H1 (cell line): Measurements from ENCODE around the gene CTNNA3. TPM values are rescaled to one million over a fixed set of nuclear protein-coding genes. Genes with fewer than 3 reads are reported as not detected.

Experiments used
- CTCF ChIA-PET: fragments of 300-600 bp; sonication (Branson Sonifier 250); formaldehyde crosslinking; loops from one replicate; lab custom pipeline; 2021; ENCODE audit not compliant: partially characterized antibody; lab: Charles Lee
- POLR2A ChIA-PET: fragments of 300-600 bp; sonication (Branson Sonifier 250); formaldehyde crosslinking; loops from one replicate; lab custom pipeline; 2021; ENCODE audit warnings: inconsistent platforms; ENCODE audit not compliant: partially characterized antibody; lab: Charles Lee
- DNase-seq, 2 experiments: peaks; one replicate each; pipeline versions ENCODE4 v3.0.0 to v3.0.0-alpha.2; 2010 to 2022; ENCODE audit warnings: low spot score in 2 of 2, low read depth in 1 of 2, mixed read lengths in 1 of 2
- FAIRE-seq: peaks from 2 replicates; lab custom pipeline; 2011; peaks lifted over from hg19 to GRCh38; lab: Jason Lieb, UNC
- H2AFZ ChIP-seq: 2 replicates; pipeline ENCODE4 v1.8.1; 2012; ENCODE audit warnings: low read length, inconsistent platforms
- H2AK5ac ChIP-seq: 2 replicates; pipeline ENCODE4 v1.6.1; 2013; ENCODE audit warnings: low read depth, low read length
- H2BK120ac ChIP-seq: replicated peaks from 2 replicates; pipeline ENCODE3; 2013; ENCODE audit warnings: low read depth, low read length, inconsistent platforms
- H2BK12ac ChIP-seq: 2 replicates; pipeline ENCODE4 v1.6.1; 2013; ENCODE audit warnings: low read depth, low read length
- H2BK15ac ChIP-seq: 2 replicates; pipeline ENCODE4 v1.6.1; 2013; ENCODE audit warnings: low read length
- H2BK20ac ChIP-seq: 2 replicates; pipeline ENCODE4 v1.6.1; 2013; ENCODE audit warnings: low read length
- H2BK5ac ChIP-seq: 2 replicates; pipeline ENCODE4 v1.6.1; 2013; ENCODE audit warnings: low read depth, low read length
- H3K14ac ChIP-seq: 2 replicates; pipeline ENCODE4 v1.6.1; 2013; ENCODE audit warnings: inconsistent platforms; ENCODE audit not compliant: insufficient read length
- H3K18ac ChIP-seq: 2 replicates; pipeline ENCODE4 v1.6.1; 2013; ENCODE audit warnings: low read length; ENCODE audit errors: extremely low read depth
- H3K23ac ChIP-seq: 2 replicates; pipeline ENCODE4 v1.6.1; 2013; ENCODE audit warnings: inconsistent platforms; ENCODE audit not compliant: insufficient read length
- H3K23me2 ChIP-seq: 2 replicates; pipeline ENCODE4 v1.6.1; 2013; ENCODE audit warnings: low read depth, low read length
- H3K27ac ChIP-seq: 2 replicates; pipeline ENCODE4 v1.6.1; 2011; ENCODE audit warnings: low read depth, low read length, inconsistent platforms
- H3K27me3 ChIP-seq, 4 experiments: replicated peaks in 1 of 4; 1 replicate in 1 of 4; 2 replicates in 3 of 4; pipeline versions ENCODE4 v1.6.1 to v1.8.1; 2011 to 2013; ENCODE audit warnings: low read length in 3 of 4, mild to moderate bottlenecking in 3 of 4, inconsistent platforms in 2 of 4, mixed read lengths in 2 of 4, moderate library complexity in 1 of 4; ENCODE audit not compliant: control insufficient read depth in 3 of 4, insufficient read depth in 3 of 4; ENCODE audit errors: extremely low read depth in 1 of 4
- H3K36me3 ChIP-seq, 4 experiments: 2 replicates each; pipeline versions ENCODE4 v1.6.1 to v1.8.1; 2011 to 2013; ENCODE audit warnings: mild to moderate bottlenecking in 4 of 4, low read length in 3 of 4, moderate library complexity in 2 of 4, control low read depth in 1 of 4, inconsistent platforms in 1 of 4; ENCODE audit not compliant: insufficient read depth in 4 of 4, control insufficient read depth in 2 of 4
- H3K4ac ChIP-seq: replicated peaks from 2 replicates; pipeline ENCODE3; 2013; ENCODE audit warnings: low read length, low read depth, mixed read lengths, inconsistent platforms; ENCODE audit not compliant: insufficient read length
- H3K4me1 ChIP-seq, 4 experiments: replicated peaks in 1 of 4; 1 replicate in 1 of 4; 2 replicates in 3 of 4; pipeline versions ENCODE4 v1.6.1 to v1.8.1; 2011 to 2013; ENCODE audit warnings: low read length in 3 of 4, inconsistent platforms in 2 of 4, mixed read lengths in 1 of 4; ENCODE audit not compliant: insufficient read depth in 4 of 4, control insufficient read depth in 3 of 4
- H3K4me2 ChIP-seq, 2 experiments: 2 replicates each; pipeline versions ENCODE4 v1.6.1 to v1.8.1; 2011 to 2013; ENCODE audit warnings: low read depth in 2 of 2, low read length in 2 of 2, control low read depth in 1 of 2, inconsistent platforms in 1 of 2, mild to moderate bottlenecking in 1 of 2; ENCODE audit not compliant: insufficient read depth in 1 of 2
- H3K4me3 ChIP-seq, 4 experiments: fragments of 200-600, 300-600 bp in 1 of 4; sonication (generic), shearing (Covaris generic), sonication (Bioruptor Twin) in 1 of 4; 2 replicates each; pipeline versions ENCODE4 v1.5.1 to v1.8.1; 2011 to 2016; ENCODE audit warnings: low read length in 4 of 4, low read depth in 3 of 4, control low read depth in 2 of 4, inconsistent platforms in 2 of 4, mild to moderate bottlenecking in 2 of 4, mixed read lengths in 1 of 4, moderate library complexity in 1 of 4; ENCODE audit not compliant: insufficient read depth in 2 of 4; ENCODE audit errors: extremely low read depth in 1 of 4
- H3K56ac ChIP-seq: replicated peaks from 2 replicates; pipeline ENCODE3; 2013; ENCODE audit warnings: low read depth, mild to moderate bottlenecking, mixed read lengths, low read length, inconsistent platforms; ENCODE audit not compliant: insufficient read length
- H3K79me1 ChIP-seq: 2 replicates; pipeline ENCODE4 v1.6.1; 2013; ENCODE audit warnings: low read depth, low read length, control low read depth
- H3K79me2 ChIP-seq, 2 experiments: 2 replicates each; pipeline versions ENCODE4 v1.6.1 to v1.8.1; 2012 to 2013; ENCODE audit warnings: low read length in 2 of 2, mild to moderate bottlenecking in 2 of 2, inconsistent platforms in 1 of 2; ENCODE audit not compliant: insufficient read depth in 2 of 2, control insufficient read depth in 1 of 2
- H3K9ac ChIP-seq, 4 experiments: replicated peaks in 1 of 4; 1 replicate in 1 of 4; 2 replicates in 3 of 4; pipeline versions ENCODE4 v1.6.1 to v1.8.1; 2011 to 2013; ENCODE audit warnings: low read depth in 3 of 4, low read length in 3 of 4, control low read depth in 2 of 4, mild to moderate bottlenecking in 2 of 4, moderate library complexity in 2 of 4, inconsistent platforms in 1 of 4; ENCODE audit errors: extremely low read depth in 1 of 4
- H3K9me3 ChIP-seq, 2 experiments: 2 replicates each; pipeline versions ENCODE4 v1.6.1 to v1.8.1; 2012 to 2013; ENCODE audit warnings: mild to moderate bottlenecking in 2 of 2, moderate library complexity in 2 of 2, control low read depth in 1 of 2, inconsistent platforms in 1 of 2, low read depth in 1 of 2, low read length in 1 of 2, mixed read lengths in 1 of 2; ENCODE audit not compliant: insufficient read depth in 2 of 2
- H4K20me1 ChIP-seq, 2 experiments: replicated peaks in 1 of 2; 2 replicates each; pipeline versions ENCODE3 to v1.8.1; 2011 to 2013; ENCODE audit warnings: inconsistent platforms in 2 of 2, low read length in 2 of 2, mild to moderate bottlenecking in 1 of 2; ENCODE audit not compliant: insufficient read depth in 2 of 2, control insufficient read depth in 1 of 2
- H4K5ac ChIP-seq: 2 replicates; pipeline ENCODE4 v1.6.1; 2013; ENCODE audit warnings: low read length, low read depth, mixed read lengths, inconsistent platforms; ENCODE audit not compliant: insufficient read length
- H4K8ac ChIP-seq: 2 replicates; pipeline ENCODE4 v1.8.0; 2013; ENCODE audit warnings: mild to moderate bottlenecking, moderate library complexity, low read length, inconsistent platforms; ENCODE audit not compliant: insufficient read depth; ENCODE audit errors: extremely low read depth
- H4K91ac ChIP-seq: replicated peaks from 2 replicates; pipeline ENCODE3; 2013; ENCODE audit warnings: low read length, mixed read lengths, inconsistent platforms; ENCODE audit not compliant: insufficient read length
- ATF3 ChIP-seq: IDR thresholded peaks from 2 replicates; pipeline ENCODE4 v1.6.1; 2011; ENCODE audit warnings: low read depth, mild to moderate bottlenecking, low read length; ENCODE audit not compliant: insufficient read depth
- BACH1 ChIP-seq: IDR thresholded peaks from 2 replicates; pipeline ENCODE4 v1.6.1; 2012; ENCODE audit warnings: low read length, improper control_type of control experiment
- BRCA1 ChIP-seq: IDR thresholded peaks from 2 replicates; pipeline ENCODE4 v1.6.1; 2012; ENCODE audit warnings: low read depth, low read length, improper control_type of control experiment
- CBX5 ChIP-seq: fragments of 300-800, 300-1000 bp; sonication (generic); IDR thresholded peaks from 2 replicates; pipeline ENCODE4 v1.7.1; 2016; ENCODE audit warnings: antibody characterized with exemption, low read length, low read depth
- CHD2 ChIP-seq: IDR thresholded peaks from 2 replicates; pipeline ENCODE4 v1.6.1; 2012; ENCODE audit warnings: low read length, improper control_type of control experiment
- CREB1 ChIP-seq: IDR thresholded peaks from 2 replicates; pipeline ENCODE4 v1.6.1; 2012; ENCODE audit warnings: inconsistent platforms
- GABPA ChIP-seq: IDR thresholded peaks from 2 replicates; pipeline ENCODE4 v1.6.1; 2011; ENCODE audit warnings: mild to moderate bottlenecking, low read length, moderate library complexity, borderline replicate concordance; ENCODE audit not compliant: insufficient read depth
- HDAC2 ChIP-seq, 2 experiments: fragments of 300-600 bp in 1 of 2; sonication (generic) in 1 of 2; IDR thresholded peaks; 2 replicates each; pipeline ENCODE4 v1.6.1; 2011 to 2012; ENCODE audit warnings: low read depth in 2 of 2, low read length in 2 of 2, mild to moderate bottlenecking in 2 of 2, moderate library complexity in 2 of 2, borderline replicate concordance in 1 of 2, inconsistent platforms in 1 of 2
- JUN ChIP-seq: IDR thresholded peaks from 2 replicates; pipeline ENCODE4 v1.6.1; 2011; ENCODE audit warnings: low read depth, mild to moderate bottlenecking, improper control_type of control experiment, low read length
- JUND ChIP-seq: IDR thresholded peaks from 2 replicates; pipeline ENCODE4 v1.6.1; 2011; ENCODE audit warnings: mild to moderate bottlenecking, improper control_type of control experiment, low read length
- KDM4A ChIP-seq: IDR thresholded peaks from one replicate; pipeline ENCODE4 v1.7.1; 2012; ENCODE audit warnings: low read depth, mild to moderate bottlenecking, moderate library complexity, low read length, inconsistent platforms; ENCODE audit not compliant: severe bottlenecking
- TBP ChIP-seq: IDR thresholded peaks from 2 replicates; pipeline ENCODE4 v1.6.1; 2011; ENCODE audit warnings: low read depth, low read length, improper control_type of control experiment
- WGBS, 2 experiments: shearing (Covaris generic) in 1 of 2; methylation state at CpG; one replicate each; pipeline versions ENCODE4 v1.1.6 to v1.1.7; 2013 to 2015; ENCODE audit warnings: low lambda C conversion rate in 2 of 2, mixed read lengths in 2 of 2, inconsistent platforms in 1 of 2, low coverage in 1 of 2, missing lambda C conversion rate in 1 of 2; ENCODE audit not compliant: insufficient replicate concordance in 2 of 2, insufficient coverage in 1 of 2, insufficient read length in 1 of 2; ENCODE audit errors: extremely low coverage in 1 of 2, missing lambda C conversion rate in 1 of 2; 5-methylcytosine and 5-hydroxymethylcytosine counted together
- polyA plus RNA-seq, 7 experiments: library from polyadenylated mRNA; depleted of rRNA in 3 of 7; stranded (reverse) in 5 of 7; unstranded in 2 of 7; fragments of >200 nt in 5 of 7; fragments of 200-250 nt in 2 of 7; gene quantifications; 1 replicate in 5 of 7; 2 replicates in 1 of 7; 4 replicates in 1 of 7; pipeline versions ENCODE4 v1.2.1 to v1.2.3, GENCODE V29; 2011 to 2013; ENCODE audit warnings: missing spikeins in 2 of 7, mixed read lengths in 2 of 7
- total RNA-seq: library from RNA; stranded (reverse); fragmentation: NEBNext Ultra II Directional; extraction: Animal tissue kit (Norgen Biotek cat#: 25700); gene quantifications from 2 replicates; pipeline ENCODE4 v1.2.1, GENCODE V29; 2021

The CTNNA3 gene
- total and polyA plus RNA-seq, 2 of the 8 experiments (the other 6 are each of a cell fraction or from before 2014, with no cell fraction given), result 1.3 to 1.5 TPM

GRCh38 chr10:66365686-66366085 lies 1330.3 kb downstream of the CTNNA3 start:
- Histone ChIP-seq H3K14ac (no peak overlapping the region), H3K4me2 (no peak overlapping the region), H2BK20ac (no peak overlapping the region), H3K4me3 (no peak overlapping the region), H4K20me1 (no peaks in the 10 kb centered on the region), H2AFZ (no peak overlapping the region), H3K4ac (no peak overlapping the region), H3K27ac (no peak overlapping the region), H2AK5ac (no peak overlapping the region), H3K56ac (no peak overlapping the region), H3K9me3 (no peaks in the 10 kb centered on the region), H2BK5ac (no peak overlapping the region), H3K79me1 (no peaks in the 10 kb centered on the region), H3K79me2 (no peaks in the 10 kb centered on the region), H3K4me1 (no peaks in the 10 kb centered on the region), H3K36me3 (no peaks in the 10 kb centered on the region), H4K5ac (no peak overlapping the region), H2BK120ac (no peak overlapping the region), H4K8ac (no peak overlapping the region), H4K91ac (no peak overlapping the region), H3K27me3 (no peaks in the 10 kb centered on the region), H2BK12ac (no peak overlapping the region), H3K18ac (no peak overlapping the region), H3K9ac (no peak overlapping the region), H2BK15ac (no peak overlapping the region), H3K23me2 (no peaks in the 10 kb centered on the region), H3K23ac (no peak overlapping the region)
- ChIA-PET POLR2A (no interaction called here), CTCF (interaction anchor here (0.6 kb wide), 2 partner anchors 184 to 453 kb away, joined by 3 to 4 read pairs; no protein-coding TSS in a partner anchor)
- FAIRE-seq (no peak), DNase-seq (no peak)
- 66% methylated on average over 2 of the region's 2 CpGs; no CpG with 5 or more reads in 1 of the 2 experiments for WGBS, 2 experiments
- TF ChIP-seq KDM4A, result no peak
- TF ChIP-seq HDAC2 (IDR thresholded peaks at IDR 0.05; ENCODE audit: borderline replicate concordance in 1 of 2, low read depth in 2 of 2, low read length in 2 of 2), result no peak
- TF ChIP-seq BRCA1, result no peak
- no peak for TF ChIP-seq ATF3
- TF ChIP-seq GABPA, result no peak
- no peak for TF ChIP-seq TBP
- TF ChIP-seq JUND, result no peak
- TF ChIP-seq JUN, result no peak
- no peak for TF ChIP-seq CBX5
- TF ChIP-seq CREB1, result no peak
- TF ChIP-seq CHD2, result no peak
- no peak for TF ChIP-seq BACH1
